Neural cell (in vitro differentiated cells): ENCODE measurements around the gene MYO1H. TPM values are rescaled to one million over a fixed set of nuclear protein-coding genes. Genes with fewer than 3 reads are reported as not detected.
A peak's percentile ranks its signal among the peaks of the same experiment; 100 is the strongest.

ENCODE experiments used
- H2AFZ ChIP-seq: fragments of 200-600, 300-800 bp; sonication (generic), shearing (Covaris generic); 2 replicates; pipeline ENCODE4 v1.6.0; 2014; ENCODE audit warnings: low read depth, mild to moderate bottlenecking, antibody characterized with exemption, low read length, moderate library complexity
- H3F3A ChIP-seq: fragments of 200-600 bp; shearing (Covaris generic); 2 replicates; pipeline ENCODE4 v1.6.1; 2016; ENCODE audit warnings: mild to moderate bottlenecking, moderate library complexity, mixed read lengths, antibody characterized with exemption, low read length; ENCODE audit not compliant: insufficient read depth, poor library complexity, severe bottlenecking
- H3K27ac ChIP-seq: fragments of 200-600, 300-800 bp; sonication (generic), shearing (Covaris generic); 2 replicates; pipeline ENCODE4 v1.5.1; 2014; ENCODE audit warnings: mild to moderate bottlenecking, low read length, moderate library complexity
- H3K27me3 ChIP-seq: fragments of 300-800, 200-600 bp; sonication (generic), shearing (Covaris generic); 2 replicates; pipeline ENCODE4 v1.6.0; 2014; ENCODE audit warnings: mild to moderate bottlenecking, low read depth, low read length, moderate library complexity; ENCODE audit not compliant: insufficient read depth
- H3K36me3 ChIP-seq: fragments of 300-800, 200-600 bp; sonication (generic), shearing (Covaris generic); 2 replicates; pipeline ENCODE4 v1.5.1; 2014; ENCODE audit warnings: mild to moderate bottlenecking, antibody characterized with exemption, low read length, moderate library complexity; ENCODE audit not compliant: insufficient read depth
- H3K4me2 ChIP-seq: fragments of 300-800, 200-600 bp; sonication (generic), shearing (Covaris generic); 2 replicates; pipeline ENCODE4 v1.6.0; 2014; ENCODE audit warnings: mild to moderate bottlenecking, low read length
- H3K4me3 ChIP-seq: fragments of 300-800, 200-600 bp; sonication (generic), shearing (Covaris generic); 2 replicates; pipeline ENCODE4 v1.5.1; 2014; ENCODE audit warnings: mild to moderate bottlenecking, low read length, moderate library complexity
- H3K79me2 ChIP-seq: fragments of 200-600 bp; shearing (Covaris generic); replicated peaks from 2 replicates; pipeline ENCODE4 v1.6.0; 2014; ENCODE audit warnings: mild to moderate bottlenecking, low read length, moderate library complexity; ENCODE audit not compliant: insufficient read depth
- H3K9ac ChIP-seq: fragments of 300-800, 200-600 bp; sonication (generic), shearing (Covaris generic); 2 replicates; pipeline ENCODE4 v1.6.1; 2016; ENCODE audit warnings: mild to moderate bottlenecking, low read length, mixed read lengths
- H3K9me2 ChIP-seq: fragments of 200-600 bp; shearing (Covaris generic); 2 replicates; pipeline ENCODE4 v1.6.1; 2016; ENCODE audit warnings: mild to moderate bottlenecking, low read length, mixed read lengths; ENCODE audit not compliant: insufficient read depth
- H3K9me3 ChIP-seq: fragments of 200-600, 300-800 bp; sonication (generic), shearing (Covaris generic); 2 replicates; pipeline ENCODE4 v1.6.1; 2016; ENCODE audit warnings: mild to moderate bottlenecking, mixed run types, low read length, moderate library complexity, mixed read lengths
- H4K20me1 ChIP-seq: fragments of 200-600 bp; shearing (Covaris generic); 2 replicates; pipeline ENCODE4 v1.6.1; 2016; ENCODE audit warnings: mild to moderate bottlenecking, mixed run types; ENCODE audit not compliant: insufficient read depth
- CTCF ChIP-seq: fragments of 450-650 bp; IDR thresholded peaks from 2 replicates; pipeline ENCODE4 v1.5.1; 2014; ENCODE audit warnings: antibody characterized with exemption, mild to moderate bottlenecking, moderate library complexity; ENCODE audit not compliant: poor library complexity, severe bottlenecking
- EP300 ChIP-seq: fragments of 450-650 bp; conservative IDR thresholded peaks from 2 replicates; pipeline ENCODE4 v1.6.1; 2014; ENCODE audit warnings: antibody characterized with exemption, mild to moderate bottlenecking, moderate library complexity; ENCODE audit not compliant: poor library complexity, severe bottlenecking
- EZH2 ChIP-seq: fragments of 200-600, 300-800 bp; shearing (Covaris generic), sonication (generic); IDR thresholded peaks from 2 replicates; pipeline ENCODE4 v1.6.1; 2014; ENCODE audit warnings: antibody characterized with exemption, low read length, borderline replicate concordance, mild to moderate bottlenecking; ENCODE audit not compliant: insufficient read depth, poor library complexity, severe bottlenecking
- MXI1 ChIP-seq: fragments of 450-650 bp; conservative IDR thresholded peaks from 2 replicates; pipeline ENCODE4 v1.6.1; 2014; ENCODE audit warnings: antibody characterized with exemption, mild to moderate bottlenecking; ENCODE audit not compliant: poor library complexity, severe bottlenecking
- POLR2AphosphoS5 ChIP-seq: IDR thresholded peaks from 2 replicates; pipeline ENCODE4 v1.6.1; 2012
- RAD21 ChIP-seq: fragments of 450-650 bp; conservative IDR thresholded peaks from 2 replicates; pipeline ENCODE4 v1.6.1; 2014; ENCODE audit warnings: antibody characterized with exemption, mild to moderate bottlenecking, moderate library complexity
- REST ChIP-seq: IDR thresholded peaks from 2 replicates; pipeline ENCODE4 v1.6.1; 2012; ENCODE audit warnings: borderline replicate concordance
- SMC3 ChIP-seq: fragments of 450-650 bp; conservative IDR thresholded peaks from 2 replicates; pipeline ENCODE4 v1.6.1; 2014; ENCODE audit warnings: antibody characterized with exemption, mild to moderate bottlenecking, moderate library complexity; ENCODE audit not compliant: poor library complexity
- TAF1 ChIP-seq: IDR thresholded peaks from 2 replicates; pipeline ENCODE4 v1.6.1; 2012; ENCODE audit warnings: low read depth
- polyA plus RNA-seq: library from polyadenylated mRNA; depleted of rRNA; stranded (reverse); fragments of >200 nt; gene quantifications from 2 replicates; pipeline ENCODE4 v1.2.3, GENCODE V29; 2014

MYO1H gene
- polyA plus RNA-seq, 1 donor from 2014 or later: 10.6 TPM

GRCh38 chr12:109329686-109330085 is 18.0 kb upstream of the MYO1H start:
- H3K27me3 ChIP-seq: no peaks in the 10 kb centered on the region
- no peaks in the 10 kb centered on the region for H3K79me2 ChIP-seq
- H3K27ac ChIP-seq: no peak overlapping the region
- no peaks in the 10 kb centered on the region for H3K9me3 ChIP-seq
- H3K4me3 ChIP-seq: no peak overlapping the region
- no peak overlapping the region for H3K4me2 ChIP-seq
- H3K36me3 ChIP-seq: no peaks in the 10 kb centered on the region
- H3F3A ChIP-seq: peaks cover 4% of the 10 kb centered on the region
- TF ChIP-seq POLR2AphosphoS5 (no peak), EZH2 (no peak), MXI1 (no peak), RAD21 (no peak), TAF1 (no peak), EP300 (no peak), REST (no peak), CTCF (no peak), SMC3 (no peak)
- H3K9me2 ChIP-seq: no peaks in the 10 kb centered on the region
- H4K20me1 ChIP-seq: no peaks in the 10 kb centered on the region
- no peak overlapping the region for H2AFZ ChIP-seq
- H3K9ac ChIP-seq: no peak overlapping the region

- Histone ChIP-seq H3K4me3 (no peak overlapping the region), H3K9me2 (no peaks in the 10 kb centered on the region), H3K36me3 (no peaks in the 10 kb centered on the region), H3K9me3 (no peaks in the 10 kb centered on the region), H3K4me2 (peak overlapping the region; percentile 19), H3K27me3 (no peaks in the 10 kb centered on the region), H3F3A (peaks cover 4% of the 10 kb centered on the region), H3K79me2 (no peaks in the 10 kb centered on the region), H3K27ac (peak overlapping the region; percentile 42), H3K9ac (no peak overlapping the region), H4K20me1 (no peaks in the 10 kb centered on the region), H2AFZ (no peak overlapping the region)
- TF ChIP-seq CTCF (no peak), POLR2AphosphoS5 (no peak)
Measured at GRCh38 chr12:109330282-109331230, 17.1 kb upstream of the MYO1H start.
